NCI-H1694 treated with DMSO at 0.1 percent for 48 hours (cell line): ENCODE measurements around the gene LRCH4.
A peak's percentile ranks its signal among the peaks of the same experiment; 100 is the strongest.

Experiments
- DNase-seq: peaks from one replicate; lab custom pipeline; 2025; lab: John Stamatoyannopoulos, UW

The LRCH4 gene, protein sequence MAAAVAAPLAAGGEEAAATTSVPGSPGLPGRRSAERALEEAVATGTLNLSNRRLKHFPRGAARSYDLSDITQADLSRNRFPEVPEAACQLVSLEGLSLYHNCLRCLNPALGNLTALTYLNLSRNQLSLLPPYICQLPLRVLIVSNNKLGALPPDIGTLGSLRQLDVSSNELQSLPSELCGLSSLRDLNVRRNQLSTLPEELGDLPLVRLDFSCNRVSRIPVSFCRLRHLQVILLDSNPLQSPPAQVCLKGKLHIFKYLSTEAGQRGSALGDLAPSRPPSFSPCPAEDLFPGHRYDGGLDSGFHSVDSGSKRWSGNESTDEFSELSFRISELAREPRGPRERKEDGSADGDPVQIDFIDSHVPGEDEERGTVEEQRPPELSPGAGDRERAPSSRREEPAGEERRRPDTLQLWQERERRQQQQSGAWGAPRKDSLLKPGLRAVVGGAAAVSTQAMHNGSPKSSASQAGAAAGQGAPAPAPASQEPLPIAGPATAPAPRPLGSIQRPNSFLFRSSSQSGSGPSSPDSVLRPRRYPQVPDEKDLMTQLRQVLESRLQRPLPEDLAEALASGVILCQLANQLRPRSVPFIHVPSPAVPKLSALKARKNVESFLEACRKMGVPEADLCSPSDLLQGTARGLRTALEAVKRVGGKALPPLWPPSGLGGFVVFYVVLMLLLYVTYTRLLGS

GRCh38 chr7:100585511-100586265 lies at the start of gene LRCH4:
LRCH4 (minus strand) TSS chr7:100586129; CDS start chr7:100586100, 29 bp downstream.
- no peak for DNase-seq

- DNase-seq: peak; percentile 53
Observed at GRCh38 chr7:100632951-100633717, 47.2 kb upstream of the LRCH4 start.

GRCh38 chr7:100630066-100630465 lies 44.1 kb upstream of the LRCH4 start:
- no peak for DNase-seq

DNA sequence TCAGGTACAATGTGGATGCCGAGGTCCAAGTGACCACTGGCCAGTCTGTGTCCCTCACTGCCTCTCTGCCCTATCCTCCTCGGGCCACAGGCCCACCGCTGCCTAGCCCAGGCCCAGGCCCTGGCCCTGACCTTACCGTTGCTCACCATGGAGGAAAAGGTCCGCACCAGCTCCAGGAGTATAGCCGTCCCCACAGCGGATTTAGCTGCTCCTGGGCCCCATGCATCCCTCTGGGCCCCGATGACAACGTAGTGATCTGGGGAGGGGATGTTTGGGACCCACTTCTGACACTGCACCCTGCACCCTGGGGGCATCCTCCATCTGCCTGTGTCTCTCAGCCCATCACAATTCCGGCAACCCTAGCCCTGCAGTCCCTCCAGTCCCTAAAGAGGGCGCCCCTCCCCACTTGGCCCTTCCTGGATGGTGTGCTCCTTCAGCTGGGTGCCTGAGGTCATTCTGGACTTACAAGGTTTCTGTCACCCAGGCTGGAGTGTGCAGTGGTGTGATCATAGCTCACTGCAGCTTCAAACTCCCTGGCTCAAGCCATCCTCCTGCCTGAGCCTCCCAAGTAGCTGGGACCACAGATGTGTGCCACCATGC lies 43.3 kb upstream of the LRCH4 start:
- no peak for DNase-seq

DNA sequence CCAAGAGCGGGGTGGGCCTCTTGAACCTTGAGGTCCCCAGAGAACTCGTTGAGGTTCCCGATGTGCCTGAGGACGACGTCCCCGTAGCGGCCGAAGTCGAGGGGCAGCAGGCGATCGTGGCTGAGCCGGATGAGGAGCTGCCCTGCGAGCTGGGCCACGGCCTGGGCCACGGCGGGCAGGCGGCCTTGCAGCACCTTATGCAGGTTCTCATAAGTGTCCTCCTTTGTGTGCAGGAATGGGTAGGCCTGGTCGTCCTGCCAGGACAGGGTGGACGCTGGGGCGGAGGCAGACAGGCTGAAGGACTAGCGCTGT lies 41.3 kb upstream of the LRCH4 start:
- no peak for DNase-seq

- peak; percentile 69 for DNase-seq
Observed at GRCh38 chr7:100626530-100627237, 40.8 kb upstream of the LRCH4 start.

- DNase-seq: no peak
Observed at GRCh38 chr7:100626055-100626454, 40.1 kb upstream of the LRCH4 start.

DNA sequence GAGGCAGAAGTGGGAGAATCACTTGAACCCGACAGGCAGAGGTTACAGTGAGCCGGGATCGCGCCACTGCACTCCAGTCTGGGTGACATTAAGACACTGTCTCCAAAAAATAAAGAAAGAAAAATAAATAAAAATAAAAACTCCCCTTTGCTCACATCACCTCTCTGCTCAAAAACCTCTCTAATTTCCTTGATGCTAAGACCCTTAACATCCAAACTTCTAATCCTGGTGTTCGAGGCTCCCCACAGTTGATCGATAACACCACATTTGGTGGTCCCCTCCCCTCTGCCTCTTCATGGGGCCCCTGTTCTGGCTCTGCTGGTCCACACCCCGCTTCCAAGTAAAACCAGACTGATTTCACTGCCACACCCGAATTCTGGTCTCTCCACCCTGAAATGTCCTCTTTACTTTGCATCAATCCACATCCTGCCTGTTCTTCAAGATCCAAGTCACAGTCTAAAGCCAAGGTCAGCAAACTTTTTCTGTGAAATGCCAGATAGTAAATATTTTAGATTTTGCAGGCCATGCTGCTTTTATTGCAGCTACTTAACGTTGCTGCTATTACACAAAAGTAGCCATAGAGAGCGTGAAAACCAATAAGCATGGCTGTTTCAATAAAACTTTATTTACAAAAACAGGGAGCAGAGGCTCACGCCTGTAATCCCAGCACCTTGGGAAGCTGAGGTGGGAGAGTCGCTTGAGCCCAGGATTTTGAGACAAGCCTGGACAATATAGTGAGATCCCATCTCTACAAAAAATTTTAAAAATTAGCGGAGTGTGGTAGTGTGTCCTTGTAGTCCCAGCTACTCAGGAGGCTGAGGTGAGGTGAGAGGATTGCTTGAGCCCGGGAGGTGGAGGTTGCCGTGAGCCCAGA lies 38.3 kb upstream of the LRCH4 start:
- DNase-seq: no peak

GRCh38 chr7:100621554-100621953 lies 35.6 kb upstream of the LRCH4 start:
- DNase-seq: no peak

GRCh38 chr7:100620804-100621203 lies 34.9 kb upstream of the LRCH4 start:
- DNase-seq: no peak

GRCh38 chr7:100620239-100620638 lies 34.3 kb upstream of the LRCH4 start:
- no peak for DNase-seq

- DNase-seq: no peak
Observed at GRCh38 chr7:100614308-100614861, 28.5 kb upstream of the LRCH4 start.

GRCh38 chr7:100613412-100614175 lies 27.7 kb upstream of the LRCH4 start:
- no peak for DNase-seq

- no peak for DNase-seq
Observed at GRCh38 chr7:100612730-100613390, 26.9 kb upstream of the LRCH4 start.

DNA sequence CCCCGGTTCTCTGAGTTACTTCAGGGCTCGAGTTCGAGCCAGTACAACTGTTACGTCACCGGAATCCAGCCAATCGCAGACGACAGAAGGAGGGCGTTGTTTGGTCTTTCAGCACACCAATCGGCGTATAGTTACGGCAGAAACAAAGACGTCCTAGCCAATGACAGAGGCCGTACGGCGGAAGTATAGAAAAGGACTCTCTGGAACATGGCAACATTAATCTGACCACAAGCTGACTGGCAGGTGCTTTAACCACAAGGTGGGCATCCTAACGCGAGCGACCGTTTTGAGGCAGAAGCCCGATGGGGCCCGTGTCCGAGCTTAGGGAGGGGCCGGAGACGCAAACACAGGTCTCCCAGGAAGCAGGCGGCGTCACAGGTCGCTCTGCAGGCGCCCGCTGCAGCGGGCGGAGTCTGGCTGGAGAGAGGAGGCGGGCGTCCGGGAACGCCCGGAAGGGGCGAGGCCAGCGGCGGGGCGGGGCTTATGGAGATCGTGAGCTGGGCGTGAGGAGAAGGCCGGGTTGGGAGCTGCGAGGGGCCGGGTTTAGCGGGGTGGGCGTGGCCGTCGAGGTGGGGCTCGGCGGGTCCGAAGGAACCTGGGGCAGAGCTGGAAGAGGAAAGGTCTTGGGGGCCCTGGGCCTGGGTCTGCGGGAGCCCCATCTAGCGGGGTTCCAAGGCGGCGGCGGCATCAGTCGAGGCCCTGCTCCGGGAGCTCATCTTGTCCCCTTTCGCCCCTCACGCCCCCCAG lies 26.2 kb upstream of the LRCH4 start, which contains the start of gene MOSPD3:
TSS of gene MOSPD3 (plus strand) at position 558 of the 747 bp plus-strand sequence. CDS start 252 bp downstream, outside the sequence.
- peak; percentile 99 for DNase-seq

DNA sequence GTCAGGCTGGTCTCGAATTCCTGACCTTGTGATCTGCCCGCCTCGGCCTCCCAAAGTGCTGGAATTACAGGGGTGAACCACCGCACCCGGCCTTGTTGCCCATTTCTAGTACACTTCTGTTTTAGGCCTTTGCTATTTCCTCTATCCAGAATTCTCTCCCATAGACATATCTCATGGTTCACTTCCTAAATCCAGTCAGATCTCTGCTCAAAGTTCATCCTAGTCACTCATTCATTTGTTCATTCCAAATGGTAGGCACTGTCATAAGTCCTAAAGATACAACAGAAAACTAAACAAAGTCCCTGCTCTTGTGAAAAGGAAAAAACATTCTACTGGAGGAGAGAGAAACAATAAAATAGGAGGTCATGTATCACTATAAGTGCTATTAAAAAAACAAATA lies 24.0 kb upstream of the LRCH4 start:
- DNase-seq: no peak

DNA sequence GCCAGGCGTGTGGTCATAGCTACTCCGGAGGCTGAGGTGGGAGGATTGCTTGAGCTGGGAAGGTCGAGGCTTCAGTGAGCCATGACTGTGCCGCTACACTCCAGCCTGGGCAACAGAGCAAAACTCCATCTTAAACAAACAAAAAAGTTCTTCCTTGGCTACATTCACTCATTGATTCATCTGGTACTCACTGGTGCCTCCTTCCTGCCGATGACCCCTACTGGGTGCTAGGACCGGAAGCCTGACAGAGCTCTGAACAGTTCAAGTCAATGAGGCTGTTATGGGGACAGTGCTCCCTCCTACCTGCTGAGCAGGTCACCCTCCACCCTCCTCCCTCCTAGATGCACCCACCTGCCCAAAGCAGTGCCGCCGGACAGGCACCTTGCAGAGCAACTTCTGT lies 21.2 kb upstream of the LRCH4 start:
- DNase-seq: no peak

- no peak for DNase-seq
Observed at GRCh38 chr7:100606313-100606712, 20.4 kb upstream of the LRCH4 start.
